Testis (tissue), 3 donors: ENCODE measurements around the gene SLC9A2. TPM values are rescaled to one million over a fixed set of nuclear protein-coding genes. Genes with fewer than 3 reads are reported as not detected.

Source experiments
- DNase-seq: peaks from one replicate; pipeline ENCODE4 v3.0.0-alpha.2; 2019
- H3K27ac ChIP-seq, 2 donors: fragments of 200-600 bp; sonication (generic); one replicate each; pipeline ENCODE4 v1.5.1; 2019
- H3K27me3 ChIP-seq: fragments of 200-600 bp; sonication (generic); one replicate; pipeline ENCODE4 v1.5.1; 2019
- H3K36me3 ChIP-seq: fragments of 200-600 bp; sonication (generic); one replicate; pipeline ENCODE4 v1.5.1; 2017; ENCODE audit warnings: low read depth; ENCODE audit errors: missing control alignments
- H3K4me1 ChIP-seq: fragments of 200-600 bp; sonication (generic); one replicate; pipeline ENCODE4 v1.5.1; 2019
- H3K4me3 ChIP-seq, 2 donors: fragments of 200-600 bp; sonication (generic); one replicate each; pipeline ENCODE4 v1.5.1; 2017 to 2019
- H3K9me3 ChIP-seq: fragments of 200-600 bp; sonication (generic); one replicate; pipeline ENCODE4 v1.5.1; 2017
- CTCF ChIP-seq, 3 experiments: fragments of 450-650 bp in 2 of 3; fragments of 200-600 bp in 1 of 3; sonication (generic) in 1 of 3; IDR thresholded peaks; one replicate each; pipeline ENCODE4 v1.5.1; 2016 to 2019; ENCODE audit warnings: antibody characterized with exemption in 3 of 3, mild to moderate bottlenecking in 2 of 3, moderate library complexity in 1 of 3
- POLR2A ChIP-seq: fragments of 450-650 bp; IDR thresholded peaks from one replicate; pipeline ENCODE4 v1.6.1; 2017; ENCODE audit warnings: antibody characterized with exemption, mild to moderate bottlenecking, moderate library complexity
- WGBS, 2 donors: methylation state at CpG; one replicate each; pipeline ENCODE4 v1.1.5; 2018; 5-methylcytosine and 5-hydroxymethylcytosine counted together
- intact Hi-C: fragments of 100-400 bp; cut with DNase I; formaldehyde crosslinking; loops from one replicate; pipeline ENCODE4 v1.15.1; 2023; ENCODE audit warnings: low total_unique reads
- polyA plus RNA-seq: library from polyadenylated mRNA; stranded (reverse); fragments of 350-450 nt; fragmentation: Illumina TruSeq; extraction: RNeasy Lipid Tissue Mini Kit (QIAGEN cat#74804); gene quantifications from one replicate; pipeline ENCODE4 v1.2.3, GENCODE V29; 2014; ENCODE audit warnings: low read depth, low replicate concordance; ENCODE audit not compliant: insufficient read depth
- total RNA-seq, 2 donors: library from RNA; depleted of rRNA; stranded (reverse); fragments of >200 nt; gene quantifications; one replicate each; pipeline ENCODE4 v1.2.3, GENCODE V29; 2016

Gene SLC9A2
- total and polyA plus RNA-seq, 3 donors from 2014 or later, result 8.4 to 16.3 (median 9.4) TPM

DNA sequence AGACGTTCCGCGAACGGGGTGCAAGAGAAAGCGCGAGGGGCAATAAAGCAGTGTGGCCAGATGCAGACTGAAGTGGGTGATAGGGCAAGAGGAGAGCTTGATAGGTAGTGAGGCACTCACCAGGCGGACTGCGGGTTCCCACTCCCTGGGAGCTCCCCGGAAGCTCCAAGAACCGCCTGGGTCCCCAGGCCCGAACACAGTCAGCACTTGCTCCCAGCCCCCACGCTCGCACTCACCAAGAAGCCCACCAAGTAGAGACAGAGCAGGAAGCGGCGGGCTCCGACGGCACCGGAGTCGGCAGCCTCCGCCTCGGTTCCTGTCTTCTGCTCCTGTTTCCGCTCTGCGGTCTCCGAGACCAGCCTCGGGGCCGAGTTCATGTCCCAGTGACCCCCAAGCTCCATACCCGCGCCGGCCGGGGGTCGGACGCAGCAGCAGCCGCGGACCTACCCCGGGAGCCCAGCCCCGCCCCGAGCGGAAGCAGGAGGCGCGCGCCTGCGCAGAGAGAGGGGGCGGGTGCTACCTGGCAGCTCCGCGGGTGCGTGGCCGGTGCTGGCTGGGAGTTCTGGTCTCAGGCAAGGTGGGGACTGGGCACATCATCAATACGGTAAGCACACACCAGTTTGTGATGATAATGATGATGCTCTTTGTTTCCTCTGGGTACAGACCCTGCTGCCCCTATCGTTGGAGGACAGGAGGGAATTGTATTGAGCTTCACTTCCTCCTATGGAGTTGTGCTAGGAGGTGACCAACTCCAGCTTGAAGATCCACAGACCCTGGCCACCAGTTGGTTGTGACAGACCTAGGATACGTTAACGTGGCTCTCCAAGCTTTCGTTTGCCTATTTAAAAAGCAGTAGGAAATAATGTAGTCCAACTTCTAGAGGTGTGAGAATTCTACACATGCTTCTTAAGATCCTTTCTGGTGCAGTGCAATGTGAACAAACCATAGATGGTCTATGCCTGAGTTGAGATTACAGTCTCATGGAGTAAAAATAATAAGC is 117.4 kb downstream of the SLC9A2 start:
- 0% methylated on average over 42 to 52 of the region's 52 CpGs for WGBS, 2 donors
- intact Hi-C loops, result no loop called here
- Histone ChIP-seq H3K27ac (peak overlapping the region; percentile 71 to 76), H3K36me3 (no peaks in the 10 kb centered on the region), H3K9me3 (no peaks in the 10 kb centered on the region), H3K27me3 (no peaks in the 10 kb centered on the region), H3K4me1 (peaks cover 7% of the 10 kb centered on the region), H3K4me3 (peak overlapping the region; percentile 78 to 88)
- DNase-seq, result peak; percentile 91
- no peak for TF ChIP-seq POLR2A
- TF ChIP-seq CTCF (IDR thresholded peaks at IDR 0.05), result no peak

GRCh38 chr2:102737431-102737830 is 118.1 kb downstream of the SLC9A2 start:
- Histone ChIP-seq H3K4me1 (peaks cover 7% of the 10 kb centered on the region), H3K9me3 (no peaks in the 10 kb centered on the region), H3K4me3 (peak overlapping the region in 1 of 2 donors; percentile 88), H3K36me3 (no peaks in the 10 kb centered on the region), H3K27me3 (no peaks in the 10 kb centered on the region), H3K27ac (no peak overlapping the region)
- intact Hi-C loops, result no loop called here
- DNase-seq, result no peak
- 52 to 54% methylated on average over 1 of the region's 1 CpG for WGBS, 2 donors
- no peak for TF ChIP-seq CTCF (IDR thresholded peaks at IDR 0.05)

DNA sequence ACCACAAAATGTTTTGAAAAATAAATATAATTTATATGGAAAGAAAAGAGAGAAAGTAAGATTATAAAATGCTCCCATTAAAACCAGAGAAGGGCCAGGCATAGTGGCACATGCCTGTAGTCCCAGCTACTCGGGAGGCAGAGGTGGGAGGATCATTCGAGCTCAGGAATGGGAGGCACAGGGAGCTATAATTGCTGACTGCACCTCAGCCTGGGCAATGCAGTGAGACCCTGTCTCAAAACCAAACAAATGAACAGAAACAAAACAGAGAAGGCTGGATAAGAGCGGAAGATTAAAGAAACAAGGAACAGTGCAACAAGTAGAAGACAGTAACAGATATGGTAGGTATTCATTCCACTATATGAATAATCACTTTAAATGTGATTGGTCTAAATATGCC is 123.9 kb downstream of the SLC9A2 start:
- H3K36me3 ChIP-seq, result no peaks in the 10 kb centered on the region
- no peaks in the 10 kb centered on the region for H3K4me1 ChIP-seq
- WGBS, 2 donors, result 90 to 95% methylated on average over 3 of the region's 3 CpGs
- no peaks in the 10 kb centered on the region for H3K27me3 ChIP-seq
- no peak overlapping the region for H3K4me3 ChIP-seq
- H3K27ac ChIP-seq, result no peak overlapping the region
- no peaks in the 10 kb centered on the region for H3K9me3 ChIP-seq
- intact Hi-C loops, result no loop called here
- TF ChIP-seq CTCF (IDR thresholded peaks at IDR 0.05), result no peak
- TF ChIP-seq POLR2A, result no peak
- DNase-seq, result no peak

GRCh38 chr2:102748107-102748506 is 128.8 kb downstream of the SLC9A2 start:
- Histone ChIP-seq H3K9me3 (no peaks in the 10 kb centered on the region), H3K27ac (no peak overlapping the region), H3K36me3 (no peaks in the 10 kb centered on the region), H3K27me3 (no peaks in the 10 kb centered on the region), H3K4me3 (no peak overlapping the region), H3K4me1 (no peaks in the 10 kb centered on the region)
- DNase-seq, result no peak
- WGBS, 2 donors, result 67 to 73% methylated on average over 4 of the region's 4 CpGs
- TF ChIP-seq POLR2A (no peak), CTCF (IDR thresholded peaks at IDR 0.05) (no peak)
- intact Hi-C loops, result no loop called here

DNA sequence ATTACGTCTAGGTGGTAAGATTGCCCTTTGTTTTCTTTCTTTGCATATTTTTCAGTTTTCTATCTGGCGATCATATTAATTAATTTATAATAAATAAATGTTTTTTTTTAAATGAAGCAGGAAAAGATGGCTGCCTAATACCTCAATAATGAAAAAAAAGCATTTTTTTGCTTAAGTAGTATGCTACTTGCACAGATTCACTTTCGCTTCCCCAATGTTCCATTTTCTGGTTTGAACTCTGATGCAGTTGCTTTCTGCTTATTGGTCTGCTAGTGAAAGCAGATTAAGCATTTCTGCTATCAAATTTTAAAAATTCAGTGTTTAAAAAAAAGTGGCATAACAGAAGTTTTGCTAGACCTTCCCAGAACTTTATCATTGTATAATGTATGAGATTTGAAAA is 130.6 kb downstream of the SLC9A2 start:
- no peak overlapping the region for H3K27ac ChIP-seq
- H3K9me3 ChIP-seq, result no peaks in the 10 kb centered on the region
- H3K4me1 ChIP-seq, result no peaks in the 10 kb centered on the region
- DNase-seq, result no peak
- H3K4me3 ChIP-seq, result no peak overlapping the region
- intact Hi-C loops, result no loop called here
- H3K27me3 ChIP-seq, result no peaks in the 10 kb centered on the region
- no peaks in the 10 kb centered on the region for H3K36me3 ChIP-seq
- TF ChIP-seq POLR2A (no peak), CTCF (IDR thresholded peaks at IDR 0.05) (no peak)
- 81 to 85% methylated on average over 3 of the region's 3 CpGs for WGBS, 2 donors
